ENCODE measurements around the gene NINJ1.
"Not testable (repeated sequence)": the region's sequence is repeated elsewhere in the genome, so short reads cannot be mapped to it uniquely, and the experiment has no call there.

Gene NINJ1

DNA sequence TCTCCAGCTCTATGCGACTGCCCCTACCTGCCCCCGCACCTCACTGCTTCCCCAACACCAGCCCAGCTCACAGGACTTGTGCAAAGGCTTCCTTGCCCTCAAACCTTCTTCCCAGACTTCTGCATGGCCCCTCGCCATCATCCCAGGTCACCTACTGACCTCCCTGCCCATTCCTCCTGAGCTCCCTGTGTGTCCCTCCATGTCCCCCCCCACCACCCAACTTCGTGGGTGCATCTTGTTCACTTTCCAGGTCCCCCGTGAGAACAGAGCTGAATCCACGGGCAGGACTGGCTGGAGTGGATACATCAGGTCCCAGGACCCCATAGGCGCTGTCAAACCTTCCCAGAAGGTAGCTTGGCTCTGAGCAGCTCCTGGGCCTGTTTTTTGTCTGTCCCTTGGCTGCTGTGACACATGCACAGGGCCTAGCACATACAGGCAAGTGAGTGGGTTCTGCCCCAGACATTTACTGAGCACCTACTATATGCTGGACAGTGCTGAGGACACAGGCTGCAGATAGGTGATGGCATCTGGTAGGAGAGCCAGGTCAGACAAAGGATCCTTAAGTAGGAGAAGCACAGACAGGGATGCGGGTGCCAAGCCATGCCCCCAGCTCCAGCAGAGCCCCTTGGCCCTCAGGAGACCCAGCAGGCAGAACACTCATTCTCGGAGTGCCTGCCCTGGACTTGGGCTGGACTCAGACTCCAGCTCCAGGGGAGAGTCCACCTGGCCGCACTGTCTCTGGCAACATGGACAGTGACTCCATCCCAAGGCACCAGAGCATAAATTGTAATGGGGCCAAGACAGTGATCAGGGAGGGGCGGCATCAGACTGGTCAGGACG lies 15.0 kb downstream of the NINJ1 start:
- DNase-seq, result no peak

DNA sequence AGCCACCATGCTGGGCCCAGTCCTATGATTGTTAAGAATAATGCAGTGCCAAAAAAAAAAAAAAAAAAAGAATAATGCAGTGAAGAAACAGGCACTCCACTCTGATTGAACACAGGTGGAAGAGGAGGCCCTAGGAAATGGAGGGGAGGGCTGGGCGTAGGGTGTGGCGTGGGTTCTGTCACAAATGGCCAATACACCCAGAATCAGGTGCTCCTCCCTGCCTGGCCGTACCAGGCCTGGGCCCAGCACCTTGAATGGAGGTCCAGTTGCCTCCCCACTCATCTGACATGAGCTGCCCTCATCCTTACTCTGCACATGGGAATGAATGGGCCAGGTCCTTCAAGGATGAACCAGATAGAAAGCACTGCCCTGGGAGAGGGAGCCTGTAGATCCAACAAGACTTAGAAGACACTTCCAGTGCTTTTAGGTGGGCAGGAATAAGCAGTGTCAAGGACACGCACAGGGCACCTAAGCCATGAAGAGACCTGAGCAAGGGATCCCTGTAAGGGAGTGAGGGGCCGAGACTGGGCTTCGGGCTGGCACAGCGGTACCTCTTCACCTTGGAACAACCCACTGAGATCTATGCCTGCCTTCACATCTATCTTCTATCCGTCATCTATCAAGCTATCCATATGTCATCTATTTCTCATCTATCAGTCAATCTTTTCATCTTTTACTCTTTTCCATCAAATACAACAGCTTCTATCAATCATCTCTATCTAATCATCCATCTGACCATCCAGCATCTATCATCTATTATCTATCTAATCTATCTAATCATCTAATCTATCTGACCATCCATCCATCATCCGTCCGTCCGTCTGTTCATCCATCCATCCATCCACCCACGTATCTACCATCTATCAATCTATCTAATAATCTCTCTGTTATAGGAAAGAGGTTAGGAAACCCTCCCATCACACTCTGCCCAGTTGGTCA lies 15.9 kb downstream of the NINJ1 start:
- no peak for DNase-seq

DNA sequence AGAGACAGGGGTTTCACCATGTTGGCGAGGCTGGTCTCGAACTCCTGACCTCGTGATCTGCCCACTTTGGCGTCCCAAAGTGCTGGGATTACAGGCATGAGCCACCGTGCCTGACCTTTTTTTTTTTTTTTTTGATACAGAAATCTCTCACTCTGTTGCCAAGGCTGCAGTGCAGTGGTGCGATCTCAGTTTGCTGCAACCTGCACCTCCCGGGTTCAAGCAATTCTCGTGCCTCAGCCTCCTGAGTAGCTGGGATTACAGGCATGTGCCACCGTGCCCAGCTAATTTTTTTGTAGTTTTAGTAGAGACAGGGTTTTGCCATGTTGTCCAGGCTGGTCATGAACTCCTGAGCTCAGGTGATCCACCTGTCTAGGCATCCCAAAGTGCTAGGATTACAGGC lies 16.5 kb downstream of the NINJ1 start:
- DNase-seq, result not testable (repeated sequence)

DNA sequence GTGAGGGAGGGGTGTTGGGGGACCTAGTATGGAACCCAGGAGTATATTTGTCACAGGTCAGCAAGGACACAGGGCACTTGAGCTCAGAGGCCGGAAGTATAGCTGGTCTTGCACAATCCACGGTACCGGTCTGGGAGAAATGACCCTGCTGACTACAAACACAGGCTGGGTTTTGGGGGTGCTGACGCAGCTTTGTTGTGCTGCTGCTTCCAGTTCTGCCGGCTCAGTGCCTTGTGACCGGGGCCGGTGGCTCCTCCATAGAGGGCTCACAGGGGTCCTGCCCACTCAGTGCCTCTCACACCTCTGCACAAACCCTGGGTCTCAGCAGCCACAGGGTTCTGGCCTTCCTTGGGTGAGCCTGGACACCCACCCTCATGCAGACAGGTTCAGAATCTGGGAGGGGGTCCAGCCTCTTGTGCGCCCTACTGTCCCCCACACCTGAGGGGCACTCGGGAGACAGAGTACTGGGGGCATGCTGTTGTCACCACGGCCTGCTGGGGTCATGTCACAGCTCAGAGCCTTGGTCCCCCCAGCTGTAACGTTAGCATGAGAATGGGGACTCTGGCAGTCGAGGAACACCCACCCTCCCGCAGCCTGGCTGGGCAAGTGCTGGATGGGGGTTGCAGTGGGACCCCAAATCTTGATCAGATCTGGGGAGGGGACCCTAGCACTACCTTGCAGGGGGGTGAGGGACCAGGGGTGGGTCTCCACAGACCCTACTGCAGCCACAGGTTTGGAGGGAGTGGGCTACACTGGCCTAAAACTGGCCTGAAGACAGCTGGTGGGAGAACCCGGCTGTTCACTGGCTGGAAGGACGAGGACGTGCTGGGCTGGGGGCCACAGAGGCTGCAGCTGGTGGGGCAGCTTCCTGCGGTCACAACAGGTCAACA lies 17.7 kb downstream of the NINJ1 start:
- DNase-seq, result no peak

DNA sequence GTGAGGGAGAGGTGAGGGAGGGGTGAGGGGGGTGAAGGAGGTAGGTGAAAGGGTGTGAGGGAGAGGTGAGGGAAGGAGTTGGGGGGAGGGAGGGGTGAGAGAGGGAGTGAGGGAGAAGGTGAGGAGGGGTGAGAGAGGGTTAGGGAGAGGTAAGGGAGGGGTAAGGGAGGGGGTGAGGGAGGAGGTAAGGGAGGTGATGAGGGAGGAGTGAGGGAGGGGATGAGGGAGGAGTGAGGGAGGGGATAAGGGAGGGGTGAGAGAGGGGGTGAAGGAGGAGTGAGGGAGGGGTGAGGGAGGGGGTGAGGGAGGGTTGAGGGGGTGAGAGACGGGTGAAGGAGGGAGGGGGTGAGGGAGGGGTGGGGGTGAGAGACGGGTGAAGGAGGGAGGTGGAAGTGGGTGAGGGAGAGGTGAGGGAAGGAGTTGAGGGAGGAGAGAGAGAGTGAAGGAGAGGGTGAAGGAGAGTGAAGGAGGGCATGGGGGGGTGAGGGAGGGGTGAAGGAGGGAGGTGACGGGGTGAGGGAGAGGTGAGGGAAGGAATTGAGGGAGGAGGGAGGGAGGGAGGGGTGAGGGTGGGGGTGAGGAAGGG lies 18.5 kb downstream of the NINJ1 start:
- no peak for DNase-seq

DNA sequence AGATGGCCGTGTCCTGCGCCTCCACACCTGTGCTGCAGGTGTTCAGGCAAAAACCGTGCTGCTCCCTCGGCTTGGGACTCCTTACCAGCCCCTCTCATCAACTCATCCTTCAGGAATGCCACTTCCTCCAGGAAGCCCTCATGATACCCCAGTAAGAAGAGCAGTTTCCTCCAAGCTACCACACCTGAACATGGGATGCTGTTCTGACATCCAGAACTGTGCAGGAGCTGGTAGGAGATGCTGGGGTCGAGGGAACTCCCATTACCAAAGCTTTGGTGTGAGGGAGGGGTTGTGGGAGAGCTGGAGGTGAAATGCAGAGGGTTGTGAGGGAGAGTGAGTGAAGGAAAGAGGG lies 19.1 kb downstream of the NINJ1 start:
- no peak for DNase-seq

DNA sequence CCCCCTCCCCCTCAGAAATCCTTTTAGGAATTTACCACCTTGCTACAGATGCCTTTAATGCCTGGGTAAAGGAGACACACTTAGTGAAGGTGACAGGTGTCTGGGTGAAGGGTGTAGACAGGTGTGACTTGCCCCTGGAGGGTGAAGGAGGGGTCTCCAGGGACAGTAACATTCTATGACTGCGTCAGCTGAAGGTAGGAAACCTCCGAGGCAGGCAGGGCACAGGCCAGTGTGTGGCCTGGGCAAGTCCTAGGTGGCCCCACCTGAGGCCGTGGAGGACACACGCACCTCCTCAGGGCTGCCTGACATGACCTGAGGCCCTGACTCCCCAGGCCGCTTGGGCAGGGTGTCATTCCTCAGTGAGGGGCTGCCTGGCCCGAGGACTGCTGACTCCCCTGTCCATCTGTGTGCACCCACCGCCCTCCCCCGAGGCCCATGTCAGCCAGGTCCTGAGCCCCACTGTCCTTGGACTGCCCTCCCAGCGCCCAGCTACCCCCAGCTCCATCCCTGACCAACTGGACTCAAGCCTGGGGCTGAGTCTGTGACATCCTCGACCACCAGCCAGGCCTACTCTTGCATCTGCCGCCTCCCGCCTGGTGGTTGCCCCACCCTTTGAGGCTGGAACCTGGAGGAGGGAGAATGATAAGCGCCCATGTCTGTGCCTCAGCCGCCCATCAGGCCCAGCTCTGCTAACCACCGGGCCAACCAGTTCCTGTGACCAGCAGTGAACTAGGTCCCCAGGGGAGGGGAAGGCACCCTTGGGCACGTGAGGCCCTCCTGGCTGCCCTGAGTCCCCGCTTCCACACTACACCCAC lies 19.7 kb downstream of the NINJ1 start:
- DNase-seq, result no peak

DNA sequence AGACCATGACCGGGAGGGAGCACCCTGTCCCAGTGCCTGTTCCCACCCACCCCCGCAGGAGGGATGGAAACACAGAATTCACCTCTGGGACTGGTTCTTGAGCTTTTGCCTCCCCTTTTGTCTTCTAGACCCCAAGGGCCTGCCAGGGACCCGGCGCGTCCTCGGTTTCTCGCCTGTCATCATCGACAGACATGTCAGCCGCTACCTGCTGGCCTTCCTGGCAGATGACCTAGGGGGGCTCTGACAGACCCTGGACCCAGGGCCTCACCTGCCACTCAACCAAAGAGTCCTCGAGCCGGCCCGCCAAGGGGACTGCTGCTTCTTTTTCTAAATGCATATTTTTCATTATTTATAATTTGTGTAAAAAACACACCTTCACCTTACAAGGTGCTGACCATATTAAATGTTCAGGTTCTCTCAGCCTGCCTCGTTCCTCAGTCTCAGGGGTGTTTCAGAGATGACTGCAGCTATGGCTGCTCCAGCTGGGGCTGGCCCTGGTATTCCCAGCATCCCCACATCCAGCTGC lies 21.1 kb downstream of the NINJ1 start:
- no peak for DNase-seq

DNA sequence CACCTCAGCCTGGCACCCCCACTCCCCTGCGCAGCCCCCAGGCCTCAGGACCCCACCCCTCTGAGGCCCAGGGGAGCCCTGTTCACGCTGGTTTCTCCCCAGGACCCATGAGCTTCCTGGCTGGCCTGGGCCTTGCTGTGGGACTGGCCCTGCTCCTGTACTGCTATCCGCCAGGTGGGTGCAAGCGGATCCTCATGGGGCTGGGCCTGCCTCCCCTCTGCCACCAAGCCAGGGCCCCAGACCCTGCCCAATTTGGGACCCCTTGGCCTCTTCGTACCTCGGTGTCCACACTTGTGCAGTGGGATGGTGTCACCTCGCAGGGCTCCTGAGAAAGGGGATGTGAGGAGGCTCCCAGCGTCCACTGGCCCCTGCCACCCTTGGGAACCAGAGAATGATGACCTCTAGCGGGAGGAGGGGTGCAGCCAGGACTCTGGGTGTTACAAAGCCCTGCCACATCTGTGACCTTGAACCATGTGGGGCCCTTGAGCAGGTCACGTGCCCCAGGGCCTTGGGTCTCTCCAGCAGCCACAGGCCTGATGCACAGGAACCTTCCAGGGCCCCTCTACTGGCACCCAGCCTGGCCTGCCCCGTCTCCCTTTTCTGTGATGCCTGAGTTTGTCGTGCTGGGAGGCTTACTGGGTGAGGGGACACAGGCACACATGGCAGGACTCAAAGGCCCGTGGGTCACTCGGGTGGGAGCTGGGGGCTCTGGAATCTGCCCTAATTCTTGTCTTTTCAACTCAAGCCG lies 21.8 kb downstream of the NINJ1 start:
- no peak for DNase-seq

DNA sequence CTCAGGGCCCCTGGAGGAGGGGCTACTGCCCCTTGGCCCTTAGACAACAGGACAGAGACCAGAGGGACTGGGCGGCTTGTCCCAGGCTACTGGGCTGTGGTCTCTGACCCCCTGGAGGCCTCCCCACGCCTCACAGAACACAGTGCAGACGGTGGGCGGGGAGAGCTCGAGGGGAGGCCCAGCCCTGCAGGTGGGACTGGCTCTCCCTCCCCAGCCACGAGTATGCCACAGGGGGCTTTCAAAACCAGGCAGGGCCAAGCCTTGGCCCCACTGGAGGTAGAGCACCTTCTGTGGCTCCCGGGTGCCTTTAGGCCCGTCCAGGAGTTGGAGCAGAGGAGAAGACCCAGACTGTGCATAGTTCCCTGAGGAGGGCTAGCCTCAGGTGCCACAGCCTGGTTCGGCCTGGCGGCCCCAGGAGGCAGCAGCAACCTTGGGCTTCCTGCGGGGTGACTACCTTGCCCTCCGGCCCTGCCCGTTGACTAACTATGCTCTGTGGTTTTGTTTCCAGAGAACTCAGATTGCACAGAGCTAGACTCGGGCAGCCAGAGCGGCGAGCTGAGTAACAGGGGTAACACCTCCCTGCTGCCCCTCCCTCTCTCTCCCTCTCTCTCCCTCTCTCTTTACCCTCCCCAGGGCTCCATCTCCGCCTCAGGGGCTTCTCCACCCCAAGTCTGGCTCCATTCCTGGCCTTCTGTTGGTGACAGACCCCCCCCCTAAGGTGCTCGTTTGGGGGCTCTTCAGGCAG lies 22.5 kb downstream of the NINJ1 start:
- DNase-seq, result peak; percentile 56

DNA sequence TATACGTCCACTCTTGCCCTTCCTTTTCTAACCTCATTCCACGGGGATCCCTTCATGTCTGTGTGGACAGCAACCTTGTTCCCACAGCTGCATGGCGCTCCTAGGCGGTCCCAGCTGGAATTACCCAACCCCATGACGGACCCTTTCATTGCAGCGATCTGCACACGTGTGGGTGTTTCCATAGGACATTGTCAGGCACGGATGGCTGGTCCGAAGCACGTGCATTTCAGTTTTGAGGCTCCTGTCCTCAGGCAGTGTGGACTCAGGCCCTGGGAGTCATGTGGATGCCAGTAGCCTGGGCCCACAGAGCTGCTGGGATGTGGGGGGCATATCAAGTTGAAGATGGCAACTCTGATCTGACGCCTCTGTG lies 23.1 kb downstream of the NINJ1 start:
- no peak for DNase-seq

DNA sequence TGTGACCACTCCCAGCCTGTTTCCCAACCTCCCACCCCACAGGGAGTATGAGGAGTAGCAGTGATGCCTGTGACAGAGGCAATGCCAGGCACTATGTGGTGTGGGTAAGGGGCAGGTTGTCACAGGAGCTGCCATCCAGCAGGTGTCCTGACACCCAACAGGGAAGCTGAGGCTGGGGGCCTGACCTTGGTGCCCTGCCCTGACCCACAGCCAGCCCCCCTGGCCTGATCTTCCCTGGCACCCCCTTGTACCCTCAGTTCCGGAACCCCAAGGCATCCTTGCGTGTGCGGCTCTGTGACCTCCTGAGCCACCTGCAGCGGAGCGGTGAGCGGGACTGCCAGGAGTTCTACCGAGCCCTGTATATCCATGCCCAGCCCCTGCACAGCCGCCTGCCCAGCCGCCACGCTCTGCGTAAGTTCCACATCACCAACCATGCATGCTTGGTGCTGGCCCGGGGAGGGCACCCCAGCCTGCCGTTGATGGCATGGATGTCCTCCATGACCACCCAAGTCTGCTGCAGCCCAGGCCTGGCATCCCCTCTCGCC lies 23.7 kb downstream of the NINJ1 start:
- DNase-seq, result no peak

DNA sequence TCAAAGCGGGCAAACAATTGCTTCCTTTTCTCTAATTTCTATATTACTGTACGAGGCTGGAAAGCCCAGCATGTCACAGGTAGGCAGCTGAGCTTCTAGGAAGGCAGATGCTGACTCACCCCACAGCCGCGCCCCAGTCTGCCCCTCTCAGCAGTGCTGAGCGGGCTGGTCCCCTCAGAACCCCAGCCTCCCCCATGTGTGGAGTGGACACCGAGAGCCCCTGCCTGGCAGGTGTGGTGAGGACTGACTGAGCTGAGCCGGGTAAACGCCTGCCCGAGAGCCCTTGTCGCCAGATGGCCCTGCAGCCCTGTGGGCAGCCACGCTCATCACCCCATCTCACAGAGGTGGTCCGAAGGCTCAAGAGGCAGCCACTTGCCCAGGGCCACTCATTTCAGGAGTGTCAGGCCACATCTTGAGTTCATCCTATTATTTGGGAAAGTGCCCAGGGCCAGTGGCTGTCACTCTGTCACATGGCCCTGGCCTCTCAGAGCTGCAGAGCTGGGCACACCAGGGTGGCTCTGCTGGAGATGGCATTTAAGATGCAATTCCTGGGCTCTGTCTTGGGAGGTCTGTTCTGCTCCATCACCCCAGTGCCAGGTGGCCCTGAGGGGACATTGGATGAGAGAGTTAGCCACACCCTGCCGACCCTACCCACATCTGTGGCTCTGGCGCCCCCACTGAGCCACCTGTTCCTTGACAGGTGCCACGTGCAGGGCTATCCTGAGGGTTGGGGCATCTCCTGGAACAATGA lies 25.6 kb downstream of the NINJ1 start:
- peak; percentile 72 for DNase-seq

DNA sequence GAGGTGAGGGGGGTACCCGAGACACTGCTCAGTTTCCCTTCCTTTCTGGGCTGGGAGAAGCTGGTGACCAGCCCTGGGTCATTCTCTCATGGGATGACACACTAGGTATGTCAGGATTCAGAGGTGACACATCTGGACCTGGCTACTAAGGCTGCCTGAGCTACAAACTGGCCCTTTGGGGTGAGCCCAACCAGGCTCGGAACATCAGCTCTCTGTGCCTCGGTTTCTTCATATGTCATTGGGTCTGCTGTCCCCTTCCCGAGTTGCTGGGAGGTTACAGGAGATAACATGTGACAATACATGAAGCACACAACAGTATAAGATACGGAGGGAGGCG lies 26.3 kb downstream of the NINJ1 start:
- DNase-seq, result no peak

DNA sequence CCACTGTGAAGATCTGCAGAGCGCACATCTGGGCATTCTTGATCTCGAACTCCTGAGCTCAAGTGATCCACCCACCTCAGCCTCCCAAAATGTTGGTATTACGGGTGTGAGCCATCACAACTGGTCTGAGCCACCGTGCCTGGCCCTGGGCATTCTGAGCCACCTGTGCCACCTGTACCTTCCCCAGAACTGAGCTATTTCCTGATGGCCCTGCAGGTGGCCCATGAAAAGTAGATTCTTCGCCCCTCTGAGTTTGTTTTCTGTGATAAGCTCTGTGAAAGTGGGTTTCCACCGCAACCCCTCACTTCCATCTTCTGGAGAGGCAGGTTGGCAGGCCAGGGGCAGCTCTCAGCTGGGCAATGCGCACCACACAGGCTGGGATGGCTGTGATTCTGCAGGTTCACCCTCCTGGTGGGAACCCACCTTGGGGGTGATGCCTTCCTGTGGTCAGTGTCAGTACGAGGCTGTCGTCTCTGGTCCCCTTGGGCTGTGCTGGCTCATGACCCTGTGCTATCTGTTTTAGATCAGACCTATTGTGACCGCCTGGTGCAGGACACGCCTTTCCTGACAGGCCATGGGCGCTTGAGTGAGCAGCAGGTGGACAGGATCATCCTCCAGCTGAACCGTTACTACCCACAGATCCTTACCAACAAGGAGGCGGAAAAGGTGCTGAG lies 26.8 kb downstream of the NINJ1 start:
- no peak for DNase-seq

DNA sequence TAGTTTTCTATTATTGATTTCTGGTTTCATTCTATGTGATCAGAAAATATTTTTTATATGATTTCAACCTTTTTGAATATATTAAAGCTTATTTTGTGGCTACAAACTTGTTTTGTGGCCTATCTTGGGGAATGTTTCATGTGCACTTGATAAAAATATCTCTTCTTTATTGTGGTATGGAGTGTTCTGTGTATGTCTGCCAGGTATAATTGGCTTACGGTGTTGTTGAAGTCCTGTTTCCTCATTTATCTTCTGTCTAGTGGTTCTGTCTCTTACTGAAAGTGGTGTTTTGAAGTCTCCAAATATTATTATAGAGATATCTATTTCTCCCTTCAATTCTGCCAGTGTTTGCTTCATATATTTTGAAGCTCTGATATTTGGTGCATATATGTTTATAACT lies 28.4 kb downstream of the NINJ1 start:
- DNase-seq, result no peak

DNA sequence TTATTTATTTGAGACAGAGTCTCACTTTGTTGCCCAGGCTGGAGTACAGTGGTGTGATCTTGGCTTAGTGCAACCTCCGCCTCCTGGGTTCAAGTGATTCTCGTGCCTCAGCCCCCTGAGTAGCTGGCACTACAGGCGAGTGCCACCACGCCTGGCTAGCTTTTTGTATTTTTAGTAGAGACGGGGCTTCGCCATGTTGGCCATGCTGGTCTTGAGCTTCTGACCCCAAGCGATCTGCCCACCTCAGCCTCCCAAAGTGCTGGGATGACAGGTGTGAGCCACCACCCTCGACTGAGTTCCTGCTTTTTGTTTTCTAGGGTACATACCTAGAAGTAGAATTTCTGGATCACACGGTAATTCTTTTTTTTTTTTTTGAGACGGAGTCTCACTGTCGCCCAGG lies 33.0 kb downstream of the NINJ1 start:
- not testable (repeated sequence) for DNase-seq

DNA sequence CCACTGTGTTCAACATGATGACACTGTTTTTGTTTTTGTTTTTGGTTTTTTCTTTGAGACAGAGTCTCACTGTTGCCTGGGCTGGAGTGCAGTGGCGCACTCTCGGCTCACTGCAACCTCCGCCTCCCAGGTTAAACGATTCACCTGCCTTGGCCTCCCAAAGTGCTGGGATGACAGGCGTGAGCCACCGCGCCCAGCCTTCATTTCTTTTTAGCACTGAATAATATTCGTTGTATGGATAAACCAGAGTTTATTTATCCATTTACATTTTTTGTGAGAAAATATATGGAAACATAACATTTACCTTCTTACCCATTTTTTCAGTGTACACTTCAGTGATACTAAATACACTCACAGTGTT lies 33.8 kb downstream of the NINJ1 start:
- DNase-seq, result no peak
